Measurements from ENCODE around the gene ANKRD52. TPM values are rescaled to one million over a fixed set of nuclear protein-coding genes. Genes with fewer than 3 reads are reported as not detected.

ANKRD52 gene
- total RNA-seq, 1 donor from 2014 or later = 44.8 TPM

DNA sequence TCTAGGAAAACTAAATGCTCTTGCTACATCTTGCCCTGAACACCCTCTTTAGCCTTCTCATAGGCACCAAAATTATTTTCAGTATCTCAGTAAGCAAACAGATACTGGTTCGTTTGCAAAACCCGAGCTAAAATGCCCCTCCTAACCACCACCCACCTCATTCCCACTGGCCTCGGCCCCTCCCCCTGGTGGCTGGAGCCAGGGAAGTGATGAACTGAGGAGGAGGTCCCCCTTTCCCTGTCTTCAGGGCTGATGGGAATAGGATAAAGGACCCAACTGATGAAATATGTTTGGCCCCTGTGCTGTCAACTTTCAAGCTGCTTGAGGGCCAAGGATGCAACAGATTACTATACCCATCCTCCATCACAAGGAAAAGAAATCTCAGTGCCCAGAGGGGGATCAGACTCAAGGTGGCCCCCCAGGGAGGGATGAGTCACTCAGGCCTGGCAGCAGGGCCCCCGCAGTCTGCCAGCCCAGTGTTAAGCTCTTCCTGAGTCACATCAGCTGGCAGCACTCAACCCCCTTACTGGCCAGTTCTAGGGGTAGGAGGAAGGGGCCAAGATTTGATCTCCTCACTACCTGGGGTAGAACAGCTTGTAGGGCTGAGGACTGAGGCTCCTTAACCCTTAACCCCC lies 1.7 kb downstream of the ANKRD52 start:
- Mint-ChIP-seq H3K4me3 (peak overlapping the region; percentile 87), H3K4me1 (peaks cover 21% of the 10 kb centered on the region), H3K36me3 (ENCODE audit: low read depth) (peaks cover 47% of the 10 kb centered on the region), H3K9me3 (no peaks in the 10 kb centered on the region), H3K27ac (peak overlapping the region; percentile 70), H3K27me3 (no peaks in the 10 kb centered on the region)
- ATAC-seq (ENCODE audit: low read depth) (no peak), DNase-seq (no peak)
- POLR2A ChIA-PET = interaction anchor here (0.6 to 2.9 kb wide), 7 partner anchors 9 to 215 kb away, joined by 3 to 22 read pairs (median 4); partner anchors contain the start of genes COQ10A, PA2G4 and SMARCC2
- intact Hi-C loops (cut with micrococcal nuclease) = no loop called here
- TF ChIP-seq, protein P1, sequence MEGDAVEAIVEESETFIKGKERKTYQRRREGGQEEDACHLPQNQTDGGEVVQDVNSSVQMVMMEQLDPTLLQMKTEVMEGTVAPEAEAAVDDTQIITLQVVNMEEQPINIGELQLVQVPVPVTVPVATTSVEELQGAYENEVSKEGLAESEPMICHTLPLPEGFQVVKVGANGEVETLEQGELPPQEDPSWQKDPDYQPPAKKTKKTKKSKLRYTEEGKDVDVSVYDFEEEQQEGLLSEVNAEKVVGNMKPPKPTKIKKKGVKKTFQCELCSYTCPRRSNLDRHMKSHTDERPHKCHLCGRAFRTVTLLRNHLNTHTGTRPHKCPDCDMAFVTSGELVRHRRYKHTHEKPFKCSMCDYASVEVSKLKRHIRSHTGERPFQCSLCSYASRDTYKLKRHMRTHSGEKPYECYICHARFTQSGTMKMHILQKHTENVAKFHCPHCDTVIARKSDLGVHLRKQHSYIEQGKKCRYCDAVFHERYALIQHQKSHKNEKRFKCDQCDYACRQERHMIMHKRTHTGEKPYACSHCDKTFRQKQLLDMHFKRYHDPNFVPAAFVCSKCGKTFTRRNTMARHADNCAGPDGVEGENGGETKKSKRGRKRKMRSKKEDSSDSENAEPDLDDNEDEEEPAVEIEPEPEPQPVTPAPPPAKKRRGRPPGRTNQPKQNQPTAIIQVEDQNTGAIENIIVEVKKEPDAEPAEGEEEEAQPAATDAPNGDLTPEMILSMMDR (IDR thresholded peaks at IDR 0.05) = no peak
- CTCF ChIA-PET = interaction anchor here (0.6 to 1.6 kb wide), 4 partner anchors 11 to 208 kb away, joined by 3 to 4 read pairs (median 3); no protein-coding TSS in a partner anchor

DNA sequence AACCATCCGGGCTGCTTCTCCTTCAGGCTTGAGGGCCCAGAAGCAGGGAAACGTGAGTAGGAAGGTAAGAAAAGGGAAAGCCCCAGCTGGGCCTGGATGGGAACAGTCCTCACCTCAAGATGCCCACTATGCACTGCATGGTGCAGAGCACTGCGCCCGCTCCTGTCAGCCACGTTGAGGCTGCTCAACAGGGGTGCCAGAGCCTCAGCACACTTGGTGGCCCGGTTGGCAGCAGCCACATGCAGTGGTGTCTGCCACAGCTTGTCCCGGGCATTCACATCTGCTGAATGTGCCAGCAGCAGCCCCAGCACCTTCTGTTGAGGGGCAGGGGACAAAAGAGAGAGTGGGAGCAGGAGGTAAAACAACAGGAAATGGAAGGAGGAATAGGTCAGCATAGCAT lies 2.5 kb downstream of the ANKRD52 start:
- H3K36me3 Mint-ChIP-seq (ENCODE audit: low read depth) = peaks cover 50% of the 10 kb centered on the region
- intact Hi-C loops (cut with micrococcal nuclease) = no loop called here
- no peaks in the 10 kb centered on the region for H3K9me3 Mint-ChIP-seq
- H3K27me3 Mint-ChIP-seq = no peaks in the 10 kb centered on the region
- ChIA-PET CTCF (interaction anchor here (1.1 to 1.6 kb wide), 2 partner anchors 206 to 208 kb away, joined by 3 read pairs; no protein-coding TSS in a partner anchor), POLR2A (interaction anchor here (0.6 to 1.5 kb wide), 2 partner anchors 40 to 63 kb away, joined by 4 read pairs; no protein-coding TSS in a partner anchor)
- ATAC-seq (ENCODE audit: low read depth) = no peak
- H3K27ac Mint-ChIP-seq = no peak overlapping the region
- TF ChIP-seq, protein P1 (IDR thresholded peaks at IDR 0.05) = no peak
- no peak overlapping the region for H3K4me3 Mint-ChIP-seq
- H3K4me1 Mint-ChIP-seq = peaks cover 21% of the 10 kb centered on the region
- DNase-seq = no peak

DNA sequence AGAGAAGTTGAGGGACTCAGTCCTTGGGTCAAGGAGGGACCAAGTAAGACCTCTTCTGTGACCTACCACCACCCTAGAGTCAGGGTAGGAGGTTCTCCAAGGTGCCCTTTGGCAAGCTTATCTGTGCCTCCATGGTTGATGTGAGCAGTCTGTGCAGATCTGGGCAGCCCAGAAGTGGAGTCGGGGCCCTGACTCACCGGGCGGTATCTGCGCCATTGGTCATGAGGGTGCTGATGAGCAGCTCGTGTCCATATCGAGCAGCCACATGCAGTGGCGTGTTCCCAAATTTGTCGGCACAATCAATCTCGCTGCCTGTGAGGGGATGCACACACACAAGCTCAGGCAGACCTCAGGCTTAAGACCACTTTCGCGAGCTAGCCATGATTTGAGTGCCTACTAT lies 5.1 kb downstream of the ANKRD52 start:
- POLR2A ChIA-PET = interaction anchor here (0.6 kb wide), 1 partner anchor 424 kb away, joined by 5 read pairs; the partner anchor contains the start of gene DNAJC14
- CTCF ChIA-PET = no interaction called here
- no peak for DNase-seq
- TF ChIP-seq, protein P1 (IDR thresholded peaks at IDR 0.05) = no peak
- no peaks in the 10 kb centered on the region for H3K27me3 Mint-ChIP-seq
- no peaks in the 10 kb centered on the region for H3K9me3 Mint-ChIP-seq
- H3K4me1 Mint-ChIP-seq = peaks cover 15% of the 10 kb centered on the region
- intact Hi-C loops (cut with micrococcal nuclease) = no loop called here
- ATAC-seq (ENCODE audit: low read depth) = no peak
- peaks cover 64% of the 10 kb centered on the region for H3K36me3 Mint-ChIP-seq (ENCODE audit: low read depth)
- no peak overlapping the region for H3K4me3 Mint-ChIP-seq
- no peak overlapping the region for H3K27ac Mint-ChIP-seq

DNA sequence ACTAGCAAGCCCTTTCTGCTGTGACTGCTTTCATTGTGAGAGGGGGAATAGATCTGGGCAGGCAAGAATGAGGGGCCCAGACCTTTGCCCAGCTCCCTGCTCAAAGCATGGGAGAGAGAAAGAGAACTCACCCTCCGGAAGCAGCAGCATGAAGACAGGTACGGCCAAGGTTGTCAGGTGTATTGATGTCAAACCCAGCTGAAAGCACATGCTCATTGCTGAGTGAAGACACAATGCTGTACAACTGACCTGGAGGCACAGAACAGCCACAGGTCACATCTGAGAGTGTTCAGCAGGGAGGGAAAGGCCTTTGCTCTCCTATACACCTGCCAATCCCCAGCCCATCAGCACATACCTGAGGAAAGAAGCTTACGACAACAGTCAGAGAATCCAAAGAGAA lies 5.5 kb downstream of the ANKRD52 start:
- peaks cover 69% of the 10 kb centered on the region for H3K36me3 Mint-ChIP-seq (ENCODE audit: low read depth)

DNA sequence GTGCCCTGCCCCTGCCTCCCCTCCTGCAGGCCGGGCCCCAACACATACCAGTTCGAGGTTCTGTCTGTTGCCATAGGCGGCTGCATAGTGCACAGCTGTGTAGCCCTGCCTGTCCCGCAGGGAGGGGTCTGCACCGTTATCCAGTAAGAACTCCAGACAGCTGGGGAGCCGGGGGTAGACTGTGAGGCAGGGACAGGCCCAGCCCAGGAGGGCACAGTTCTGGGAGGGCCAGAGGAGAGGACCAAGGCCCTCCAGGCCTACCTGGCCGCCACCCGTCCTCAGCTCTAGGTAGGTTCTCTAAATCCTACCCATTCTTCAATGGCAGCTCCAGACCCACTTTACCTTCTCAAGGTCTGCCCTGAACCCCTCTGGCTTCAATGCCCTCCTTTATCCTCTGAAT lies 9.5 kb downstream of the ANKRD52 start:
- H3K27me3 Mint-ChIP-seq = no peaks in the 10 kb centered on the region
- ChIA-PET POLR2A (no interaction called here), CTCF (interaction anchor here (1.2 kb wide), 1 partner anchor 9 kb away, joined by 5 read pairs; the partner anchor contains the start of gene ANKRD52)

More for the DNA sequence above, 5.5 kb downstream of the ANKRD52 start:
- DNase-seq (no peak), ATAC-seq (ENCODE audit: low read depth) (no peak)
- intact Hi-C loops (cut with micrococcal nuclease) = no loop called here
- H3K4me3 Mint-ChIP-seq = no peak overlapping the region
- peaks cover 15% of the 10 kb centered on the region for H3K4me1 Mint-ChIP-seq
- POLR2A ChIA-PET = interaction anchor here (0.6 kb wide), 1 partner anchor 423 kb away, joined by 5 read pairs; the partner anchor contains the start of gene DNAJC14
- no peaks in the 10 kb centered on the region for H3K27me3 Mint-ChIP-seq
- H3K9me3 Mint-ChIP-seq = no peaks in the 10 kb centered on the region
- no peak overlapping the region for H3K27ac Mint-ChIP-seq
- TF ChIP-seq, protein P1 (IDR thresholded peaks at IDR 0.05) = no peak
- CTCF ChIA-PET = no interaction called here

More for the DNA sequence above, 9.5 kb downstream of the ANKRD52 start:
- TF ChIP-seq, protein P1 (IDR thresholded peaks at IDR 0.05) = no peak
- intact Hi-C loops (cut with micrococcal nuclease) = no loop called here
- peaks cover 78% of the 10 kb centered on the region for H3K36me3 Mint-ChIP-seq (ENCODE audit: low read depth)
- H3K4me1 Mint-ChIP-seq = no peaks in the 10 kb centered on the region
- no peak overlapping the region for H3K4me3 Mint-ChIP-seq
- H3K27ac Mint-ChIP-seq = no peak overlapping the region
- DNase-seq (no peak), ATAC-seq (ENCODE audit: low read depth) (no peak)
- H3K9me3 Mint-ChIP-seq = no peaks in the 10 kb centered on the region
